ENCODE measurements around the gene EPB41L3.
"Not testable (repeated sequence)": the region's sequence is repeated elsewhere in the genome, so short reads cannot be mapped to it uniquely, and the experiment has no call there.

EPB41L3 gene

DNA sequence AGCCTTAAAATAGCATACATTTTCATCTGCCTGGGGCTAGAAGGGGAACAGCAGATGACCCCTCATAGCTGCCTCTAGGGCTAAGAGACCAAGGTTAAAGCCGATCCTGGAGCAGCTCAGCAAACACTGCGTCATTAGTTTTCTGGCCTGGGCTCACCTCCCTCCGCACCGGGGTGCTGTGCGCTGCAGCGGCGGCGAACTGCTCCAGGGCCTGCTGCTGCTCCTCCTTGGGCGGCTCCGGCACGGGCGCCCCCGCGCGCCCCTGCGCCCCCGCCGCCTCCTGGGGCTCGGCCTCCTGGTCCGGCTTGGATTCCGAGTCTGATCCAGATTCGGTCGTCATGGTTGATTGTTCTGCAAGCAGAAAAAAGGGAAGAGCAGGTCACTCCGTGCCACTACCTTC, 55.0 kb downstream of the EPB41L3 start:
- DNase-seq = no peak

DNA sequence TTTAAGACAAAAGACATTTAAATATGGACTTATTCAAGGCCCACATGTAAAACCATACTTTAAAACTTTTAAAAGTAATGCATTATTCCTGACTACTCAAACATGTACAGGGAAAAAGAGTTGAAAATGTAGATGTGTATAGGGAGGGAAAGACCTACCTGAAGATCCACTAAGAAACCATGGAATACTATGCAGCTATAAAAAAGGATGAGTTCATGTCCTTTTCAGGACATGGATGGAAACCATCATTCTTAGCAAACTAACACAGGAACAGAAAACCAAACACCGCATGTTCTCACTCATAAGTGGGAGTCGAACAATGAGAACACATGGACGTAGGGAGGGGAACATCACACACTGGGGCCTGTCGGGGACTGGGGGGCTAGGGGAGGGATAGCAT, 55.8 kb downstream of the EPB41L3 start:
- not testable (repeated sequence) for DNase-seq

DNA sequence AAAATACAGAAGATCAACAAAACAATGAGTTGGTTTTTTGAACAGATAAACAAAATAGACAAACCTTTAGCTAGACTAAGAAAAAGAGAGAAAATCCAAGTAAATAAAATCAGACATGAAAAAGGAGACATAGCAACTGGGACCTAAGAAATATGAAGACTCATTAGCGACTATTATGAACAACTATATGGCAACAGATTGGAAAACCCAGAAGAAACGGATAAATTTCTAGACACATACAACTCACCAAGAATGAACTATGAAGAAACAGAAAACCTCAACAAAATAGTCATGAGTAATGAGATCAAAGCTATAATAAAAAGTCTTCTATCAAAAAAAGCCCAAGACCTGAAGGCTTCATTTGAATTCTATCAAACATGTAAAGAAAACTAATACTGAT, 59.3 kb downstream of the EPB41L3 start:
- no peak for DNase-seq

DNA sequence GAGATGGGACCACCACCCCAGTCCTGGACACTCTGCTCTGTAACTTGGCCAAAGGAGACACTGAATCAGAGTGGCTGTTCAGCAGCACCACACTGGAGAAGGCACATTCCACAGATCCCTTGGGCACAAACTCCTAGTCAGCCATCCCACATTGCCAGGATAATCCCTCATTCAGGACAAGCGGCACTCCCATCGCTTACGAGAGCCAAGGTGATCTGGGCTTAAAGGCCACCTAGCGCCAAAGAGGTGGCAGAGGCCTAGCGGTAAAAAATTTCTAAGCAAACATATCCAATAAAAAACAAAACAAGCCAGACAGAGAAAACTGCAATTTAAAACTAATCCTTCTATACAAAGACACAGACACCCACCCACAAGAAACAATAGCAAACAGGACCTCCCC, 62.2 kb downstream of the EPB41L3 start:
- no peak for DNase-seq

DNA sequence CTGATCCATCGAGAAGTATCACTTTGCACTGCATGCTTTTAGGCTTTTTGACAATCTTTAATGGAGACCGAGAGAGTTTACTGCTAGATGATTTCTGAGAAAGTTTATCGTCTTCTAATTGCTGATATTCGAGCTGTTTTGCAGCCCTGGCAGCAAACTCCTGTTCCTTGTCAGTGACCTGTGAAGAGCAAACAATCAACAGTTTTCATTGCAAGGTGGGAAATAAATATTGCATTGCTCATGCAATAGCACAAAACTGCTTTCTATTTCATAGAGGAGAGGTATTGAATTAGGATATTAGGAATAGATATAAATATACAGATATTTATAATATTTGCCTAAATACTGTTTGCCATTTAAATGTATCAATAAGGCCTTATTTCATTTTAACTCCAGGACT, 65.5 kb downstream of the EPB41L3 start:
- DNase-seq = no peak

DNA sequence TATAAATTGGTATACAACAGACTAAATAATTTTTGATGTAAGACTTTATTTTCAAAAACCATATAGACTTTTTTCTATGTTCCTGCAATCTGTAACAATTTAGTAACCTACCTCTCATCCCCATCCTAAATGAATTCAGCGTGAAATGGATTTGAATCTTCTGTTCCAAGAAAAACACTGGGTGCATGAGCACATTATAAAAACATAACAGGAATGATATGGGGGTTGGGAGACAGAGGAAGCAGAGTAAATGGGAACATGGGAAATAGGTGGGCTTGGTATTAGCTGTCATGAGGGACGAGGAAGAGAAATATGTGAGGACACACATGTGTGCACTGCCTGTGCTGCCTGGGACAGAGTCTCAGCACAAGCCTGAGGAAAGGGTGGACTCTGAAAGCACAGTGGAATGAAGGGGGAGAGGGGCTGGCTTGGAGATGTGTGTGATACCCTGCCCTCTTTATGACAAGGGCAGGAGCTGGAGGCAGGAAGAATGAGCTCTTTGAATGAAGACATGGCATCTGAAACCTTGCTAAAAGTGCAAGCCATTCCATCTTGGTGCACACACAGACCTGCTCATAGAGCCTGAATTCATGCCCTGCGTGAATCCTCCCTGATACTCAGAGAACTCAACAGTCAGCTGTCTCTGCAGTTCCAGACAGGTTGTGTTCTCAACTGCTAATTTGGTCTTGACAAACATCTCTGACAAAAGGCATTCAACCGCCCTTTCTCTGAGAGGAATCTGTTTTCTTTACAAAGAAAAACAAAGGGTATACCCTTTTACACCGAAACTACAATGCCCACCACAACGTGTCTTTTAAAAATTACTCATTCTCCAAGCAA, 66.6 kb downstream of the EPB41L3 start:
- no peak for DNase-seq

DNA sequence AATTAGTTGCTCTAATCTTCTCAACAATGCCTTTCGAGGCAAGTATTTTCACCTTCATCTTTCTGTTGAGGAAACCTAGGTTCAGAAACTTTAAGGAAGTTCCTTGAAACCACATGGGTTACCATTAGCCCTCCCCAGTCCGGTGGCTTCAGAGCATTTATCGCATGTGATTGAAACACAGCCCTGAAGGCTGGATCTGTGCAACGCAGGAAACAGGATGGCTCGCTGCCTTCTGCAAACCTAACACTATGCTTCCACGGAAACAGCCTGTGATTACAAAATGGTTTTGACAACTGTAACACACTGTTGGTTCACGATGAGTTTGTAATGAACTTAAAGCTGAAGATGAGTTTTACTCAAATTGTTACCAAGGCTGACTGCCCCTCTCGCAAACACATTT, 68.5 kb downstream of the EPB41L3 start:
- DNase-seq = peak; percentile 47

DNA sequence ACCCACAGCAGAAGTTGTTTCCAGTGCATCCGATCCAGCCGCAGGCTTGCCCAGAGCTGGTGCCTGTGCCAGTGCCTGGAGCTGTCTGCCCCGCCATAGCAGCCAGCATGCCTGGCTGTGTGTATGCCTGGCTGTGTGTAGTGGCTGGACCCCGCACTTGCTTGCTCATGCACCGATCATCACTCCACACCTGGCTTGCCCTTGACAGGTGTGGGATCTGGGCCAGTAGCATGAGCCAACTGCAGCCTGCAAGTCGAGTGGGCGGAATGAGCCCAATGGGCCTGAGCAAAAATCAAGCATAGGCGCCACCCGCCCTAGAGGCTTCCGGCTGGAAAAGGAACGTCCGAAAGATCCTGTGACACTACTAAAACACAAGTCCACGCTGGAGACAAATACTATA, 74.5 kb downstream of the EPB41L3 start:
- DNase-seq = no peak

DNA sequence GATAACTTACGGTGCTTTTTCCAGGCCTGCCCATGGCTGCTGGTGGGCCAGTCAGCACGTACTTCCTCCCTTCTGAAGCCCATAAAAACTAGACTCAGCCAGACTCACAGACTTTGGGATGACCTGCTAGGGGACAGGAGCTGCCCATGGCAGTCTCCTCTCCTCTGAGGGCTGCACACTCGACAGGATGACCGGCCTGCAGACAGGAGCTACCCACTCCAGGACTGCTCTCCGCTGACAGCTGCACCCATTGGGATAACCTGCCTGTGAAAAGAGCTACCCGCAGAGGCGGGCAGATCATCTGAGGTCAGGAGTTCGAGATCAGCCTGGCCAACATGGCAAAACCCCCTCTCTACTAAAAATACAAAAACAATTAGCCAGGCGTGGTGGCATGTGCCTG, 75.4 kb downstream of the EPB41L3 start:
- no peak for DNase-seq

DNA sequence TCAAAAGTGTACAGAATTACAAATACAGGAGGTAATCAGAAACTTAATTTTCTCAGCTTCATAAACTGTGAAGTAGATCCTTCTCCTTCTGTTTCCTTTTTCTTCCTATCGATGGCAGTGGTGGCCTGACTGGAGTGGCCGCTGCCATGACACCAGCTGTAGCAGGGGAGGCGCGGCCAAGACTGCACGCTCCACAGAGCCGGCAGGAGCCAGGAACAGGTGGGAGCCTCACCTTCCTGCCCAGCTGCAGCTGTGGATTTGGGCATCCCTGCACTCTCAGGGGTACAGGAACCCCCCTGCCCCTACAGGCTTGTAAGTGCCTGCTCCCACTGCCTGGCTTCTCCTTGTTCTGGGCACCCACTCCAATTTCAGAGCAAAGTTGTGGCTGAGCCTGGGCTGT, 76.1 kb downstream of the EPB41L3 start:
- no peak for DNase-seq

DNA sequence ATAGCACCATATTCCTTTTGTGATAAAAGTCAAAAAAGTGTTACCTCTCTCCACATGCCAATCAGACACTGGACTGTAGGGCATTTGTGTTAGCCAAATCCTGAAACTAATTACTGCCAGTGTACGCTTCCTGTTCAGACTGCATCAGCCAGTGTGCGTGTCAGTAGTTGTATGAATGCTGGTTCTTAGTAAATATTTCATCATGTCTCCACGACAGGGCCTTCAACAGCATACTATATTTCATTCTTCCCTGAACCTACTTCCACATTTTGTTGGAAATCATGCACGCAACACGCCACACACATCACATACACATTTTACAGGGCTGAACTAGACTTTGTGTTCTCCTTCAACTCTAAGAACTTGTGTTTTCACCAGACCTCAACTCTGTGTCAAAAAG, 77.5 kb downstream of the EPB41L3 start:
- DNase-seq = peak; percentile 27

DNA sequence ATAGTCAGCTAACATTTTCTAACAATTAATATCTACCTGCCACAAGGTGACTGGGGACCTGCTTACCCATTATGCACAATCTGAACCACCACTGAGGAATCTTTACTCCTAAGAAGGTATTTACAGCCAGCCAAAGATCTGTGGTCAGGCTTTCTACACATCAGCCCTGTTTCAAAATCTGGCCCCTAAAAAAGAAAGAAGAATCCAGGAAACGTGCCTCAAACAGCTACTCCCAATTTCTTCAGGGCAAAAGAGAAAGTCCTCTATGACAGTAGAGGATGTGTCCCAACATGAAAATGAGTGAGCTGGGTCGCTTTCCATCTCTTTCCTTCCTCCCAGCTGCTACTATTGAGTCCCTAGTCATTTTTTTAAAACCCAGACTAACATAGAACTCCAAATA, 79.5 kb downstream of the EPB41L3 start:
- no peak for DNase-seq

DNA sequence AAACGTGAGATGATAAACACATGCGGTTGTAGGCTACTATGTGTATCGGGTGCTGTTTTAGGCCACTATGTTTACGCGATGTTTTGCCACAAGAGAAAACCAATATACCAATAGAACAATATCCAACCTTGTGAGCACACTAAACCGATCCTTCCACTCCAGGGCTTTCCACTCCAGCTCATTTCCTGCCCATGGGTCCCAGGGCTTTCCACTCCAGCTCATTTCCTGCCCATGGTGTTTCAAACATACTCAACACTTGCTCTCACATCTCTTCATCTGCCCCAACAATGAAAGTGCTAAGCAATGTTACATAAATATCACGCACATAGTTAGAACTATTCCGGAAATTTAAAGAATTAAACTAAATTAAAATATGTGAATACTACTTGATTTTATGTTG, 80.0 kb downstream of the EPB41L3 start:
- DNase-seq = no peak

DNA sequence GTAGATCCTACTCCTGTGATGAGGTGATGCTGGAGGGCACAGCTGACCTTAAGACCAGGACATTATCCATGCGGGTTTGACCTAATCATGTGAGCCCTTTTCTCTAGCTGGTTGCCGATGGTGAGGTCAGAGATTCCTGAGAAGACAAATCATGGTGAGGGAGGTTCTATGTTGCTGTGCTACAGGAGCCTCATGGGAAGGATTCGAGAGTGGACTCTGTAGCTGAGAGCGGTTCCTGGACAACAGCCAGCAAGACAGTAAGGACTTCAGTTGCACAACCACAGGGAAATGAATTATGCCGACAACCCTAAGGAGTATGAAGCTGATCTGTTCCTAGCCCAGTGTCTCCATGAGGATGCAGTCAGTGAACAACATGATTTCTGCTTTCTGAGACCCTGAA, 80.4 kb downstream of the EPB41L3 start:
- DNase-seq = no peak

DNA sequence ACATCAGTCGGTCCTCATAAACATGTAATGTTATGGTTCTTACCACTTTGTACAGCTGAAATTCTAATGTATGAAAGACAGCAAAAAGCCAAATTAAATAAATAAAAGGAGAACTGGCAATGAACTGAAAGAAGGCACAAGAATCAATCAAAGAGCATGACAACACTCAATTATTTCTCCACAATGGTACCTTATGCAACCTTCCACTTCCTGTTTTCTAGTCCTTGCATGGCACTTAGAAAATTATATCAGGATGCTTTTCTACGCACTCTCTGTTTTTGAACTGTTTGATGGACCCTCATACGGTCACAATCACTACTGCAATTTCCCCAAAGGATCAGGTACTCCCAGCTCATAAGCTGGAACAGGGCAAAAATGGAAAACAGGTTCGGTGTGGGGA, 81.6 kb downstream of the EPB41L3 start:
- peak; percentile 43 for DNase-seq

DNA sequence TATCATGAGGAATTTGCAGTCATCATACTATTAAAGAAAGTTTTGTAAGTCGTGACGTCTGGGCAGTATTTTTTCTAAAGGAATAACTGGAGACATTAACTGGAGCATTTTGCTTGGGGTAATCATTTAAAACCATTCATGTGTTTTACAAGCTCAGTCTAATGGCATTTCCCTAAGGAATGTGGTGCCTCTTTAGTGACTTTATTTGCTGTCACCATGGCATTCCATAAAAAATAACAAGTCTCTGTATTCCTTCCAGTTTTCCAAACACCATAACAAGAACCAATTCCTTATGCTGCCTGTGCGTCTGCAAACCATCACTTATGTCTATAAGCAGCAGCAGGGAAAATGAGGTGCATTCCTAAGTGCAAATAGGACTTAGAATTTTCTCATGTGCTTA, 82.8 kb downstream of the EPB41L3 start:
- DNase-seq = no peak

DNA sequence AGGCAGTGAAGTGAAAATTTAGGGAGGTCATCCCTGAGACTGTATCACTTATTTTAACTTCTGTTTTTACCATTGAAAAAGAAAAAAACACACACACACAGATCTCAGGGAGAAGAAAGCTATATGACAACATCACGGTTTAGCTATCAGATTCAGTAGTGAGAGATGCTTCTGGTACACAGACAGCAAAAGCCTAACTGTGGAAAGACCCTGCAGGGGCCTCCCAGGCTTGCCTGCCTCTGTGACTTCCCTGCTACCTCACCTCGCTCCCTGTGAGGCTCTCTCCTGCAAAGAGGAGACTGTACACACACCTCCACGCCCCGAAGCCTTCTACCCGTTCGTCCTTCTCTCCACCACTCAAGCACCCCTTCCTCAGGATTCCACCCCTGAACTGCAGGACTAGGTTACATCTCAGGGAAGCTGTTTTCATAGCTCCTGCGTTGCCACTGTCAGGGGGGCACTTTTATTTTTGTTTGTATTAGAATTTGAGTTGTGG, 86.3 kb downstream of the EPB41L3 start:
- DNase-seq = no peak

DNA sequence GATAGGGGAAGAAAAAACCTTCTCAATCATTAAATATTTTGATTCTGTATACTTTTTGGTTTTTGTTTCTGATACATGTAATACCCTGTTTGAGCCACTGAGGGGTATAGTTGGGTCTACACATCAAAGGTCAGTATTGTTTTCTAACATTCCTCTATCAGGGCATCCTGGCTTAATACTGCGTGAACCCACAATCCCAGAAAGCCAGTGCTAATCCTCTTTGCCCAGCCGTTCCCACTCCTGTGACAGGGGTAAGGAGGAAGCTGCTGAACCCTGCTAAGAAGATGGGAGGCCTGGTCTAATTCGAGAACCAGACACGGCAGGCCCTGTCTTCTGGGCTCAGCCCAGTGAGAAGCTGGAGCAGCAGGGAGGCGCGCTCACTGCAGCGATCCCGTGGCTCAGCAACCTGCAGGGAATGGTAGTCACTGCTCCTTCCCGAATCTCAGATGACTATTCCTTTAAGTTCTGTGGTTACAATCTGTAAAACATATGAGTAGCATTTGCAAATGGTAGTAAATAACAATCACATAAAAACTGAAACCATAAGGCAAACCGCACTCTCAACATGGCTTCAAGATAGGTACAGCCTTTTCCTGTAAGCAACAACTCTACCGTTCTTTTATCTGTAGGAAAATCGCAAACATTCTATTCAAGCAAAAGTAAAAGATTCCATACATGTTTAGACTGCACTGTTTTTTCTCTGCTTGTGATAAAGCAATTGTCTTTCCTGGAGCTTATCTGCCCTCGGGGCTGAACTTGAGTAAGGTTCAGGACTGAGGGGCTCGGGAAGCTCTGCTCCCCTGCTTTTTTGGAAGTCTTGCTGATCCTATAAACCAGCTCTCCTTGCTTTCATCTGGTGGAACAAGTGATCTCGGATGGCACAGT, 87.0 kb downstream of the EPB41L3 start:
- DNase-seq = peak; percentile 18

DNA sequence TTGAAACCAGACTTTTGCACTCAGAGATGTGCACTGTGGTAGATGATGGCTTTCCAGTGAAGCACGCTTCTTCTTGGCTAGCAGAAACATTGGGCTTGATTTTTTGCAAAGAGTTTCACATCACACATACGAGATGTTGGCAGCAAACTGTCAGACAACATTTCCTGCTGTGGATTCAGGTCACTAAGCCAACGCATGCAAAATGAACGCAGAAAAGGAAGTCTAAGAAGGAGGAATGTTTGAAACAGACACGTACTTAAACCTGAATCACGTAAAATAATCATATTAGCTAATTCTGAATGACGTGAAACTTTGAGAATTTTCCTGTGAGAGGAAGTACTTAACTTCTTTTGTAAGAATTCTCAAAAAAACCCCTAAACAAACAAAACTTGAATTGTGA, 88.1 kb downstream of the EPB41L3 start:
- DNase-seq = no peak

DNA sequence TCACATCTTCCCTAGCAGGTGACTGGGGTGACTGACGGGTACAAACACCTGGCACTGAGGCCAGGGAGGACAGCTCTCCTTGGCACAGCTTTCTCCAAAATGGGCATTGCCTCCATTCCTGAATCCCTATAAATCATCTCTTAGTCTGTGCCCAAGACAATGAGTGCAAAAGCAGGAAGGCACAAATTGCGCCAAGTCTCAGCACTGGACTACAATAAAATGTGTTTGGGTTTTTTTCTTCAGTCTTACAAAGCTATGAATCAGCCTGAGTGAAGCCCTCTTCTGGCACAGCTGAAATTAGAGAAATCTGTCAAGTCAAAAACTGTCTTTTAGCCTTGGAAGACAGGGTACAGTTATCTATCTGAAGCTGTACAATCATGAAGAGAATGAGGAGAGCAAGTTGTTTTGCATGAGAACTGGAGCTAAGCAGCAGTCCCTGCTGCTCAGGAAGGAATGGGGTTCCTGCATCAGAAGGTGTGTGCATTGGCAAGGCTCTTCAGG, 90.8 kb downstream of the EPB41L3 start:
- no peak for DNase-seq

DNA sequence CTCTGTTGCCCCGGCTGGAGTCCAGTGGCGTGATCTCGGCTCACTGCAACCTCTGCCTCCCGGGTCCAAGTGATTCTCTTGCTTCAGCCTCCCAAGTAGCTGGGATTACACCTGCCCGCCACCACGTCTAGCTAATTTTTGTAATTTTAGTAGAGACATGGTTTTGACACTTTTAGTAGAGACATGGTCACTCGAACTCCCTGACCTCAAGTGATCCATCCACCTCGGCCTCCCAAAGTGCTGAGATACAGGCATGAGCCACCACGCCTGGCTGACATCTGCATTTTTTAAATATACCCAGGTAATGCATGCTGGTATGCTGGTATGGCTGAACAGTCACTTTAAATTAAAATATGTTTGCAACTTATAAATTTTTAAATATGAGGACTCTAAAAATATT, 91.9 kb downstream of the EPB41L3 start:
- no peak for DNase-seq

DNA sequence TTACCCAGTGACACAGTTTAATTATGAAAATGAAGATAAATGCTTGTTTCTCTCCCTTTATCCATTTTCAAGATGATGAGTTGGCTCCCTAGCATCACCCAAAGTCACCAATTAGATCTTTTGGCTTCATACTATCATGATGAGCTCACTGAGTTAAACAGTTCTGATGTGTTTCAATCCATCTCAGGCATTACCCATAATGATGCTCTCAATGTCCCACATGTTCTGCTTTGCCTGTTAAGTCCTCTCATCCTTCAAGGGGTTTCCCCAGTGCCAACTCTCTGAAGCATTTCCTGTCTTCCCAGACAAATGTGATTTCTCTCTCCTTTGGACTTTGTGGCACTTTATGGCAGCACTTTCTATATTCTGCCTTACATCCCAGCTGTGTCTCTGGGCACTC, 92.6 kb downstream of the EPB41L3 start:
- DNase-seq = no peak

DNA sequence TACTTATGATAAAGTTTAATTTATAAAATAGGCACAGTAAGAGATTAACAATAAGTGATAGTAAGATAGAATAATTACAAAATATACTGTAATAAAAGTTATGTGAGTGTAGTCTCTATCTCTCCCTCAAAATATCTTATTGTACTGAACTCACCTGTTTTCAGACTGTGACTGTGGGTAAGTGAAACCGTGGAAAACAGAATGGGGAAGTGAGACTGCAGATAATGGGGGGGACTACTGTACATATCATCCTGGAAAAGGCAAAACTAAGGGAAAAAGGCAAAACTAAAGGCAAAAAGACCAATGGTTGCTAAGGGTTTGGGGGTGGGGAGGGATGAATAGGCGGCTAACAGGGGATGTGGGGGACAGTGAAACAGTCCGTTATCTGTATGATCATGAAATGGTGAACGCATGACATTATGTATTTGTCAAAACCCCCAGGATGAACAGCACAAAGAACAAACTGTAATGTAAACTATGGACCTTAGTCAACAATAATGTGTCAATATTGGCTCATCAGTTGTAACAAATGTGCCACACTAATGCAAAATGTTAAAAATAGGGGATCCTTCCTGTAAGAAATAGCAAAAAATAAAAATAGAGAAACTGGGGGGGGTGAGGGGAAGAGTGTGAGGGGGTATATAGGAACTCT, 93.8 kb downstream of the EPB41L3 start:
- no peak for DNase-seq

All from hematopoietic multipotent progenitor cell treated with erythropoietin and hydrocortisone succinate and interleukin-3 and kit ligand, for 6 days (in vitro differentiated cells).